ENCODE results near the gene CEBPA. TPM values are rescaled to one million over a fixed set of nuclear protein-coding genes. Genes with fewer than 3 reads are reported as not detected.
A peak's percentile ranks its signal among the peaks of the same experiment; 100 is the strongest.

Gene CEBPA
- total RNA-seq, 4 donors from 2014 or later = 27.1 to 33.5 (median 31.5) TPM

DNA sequence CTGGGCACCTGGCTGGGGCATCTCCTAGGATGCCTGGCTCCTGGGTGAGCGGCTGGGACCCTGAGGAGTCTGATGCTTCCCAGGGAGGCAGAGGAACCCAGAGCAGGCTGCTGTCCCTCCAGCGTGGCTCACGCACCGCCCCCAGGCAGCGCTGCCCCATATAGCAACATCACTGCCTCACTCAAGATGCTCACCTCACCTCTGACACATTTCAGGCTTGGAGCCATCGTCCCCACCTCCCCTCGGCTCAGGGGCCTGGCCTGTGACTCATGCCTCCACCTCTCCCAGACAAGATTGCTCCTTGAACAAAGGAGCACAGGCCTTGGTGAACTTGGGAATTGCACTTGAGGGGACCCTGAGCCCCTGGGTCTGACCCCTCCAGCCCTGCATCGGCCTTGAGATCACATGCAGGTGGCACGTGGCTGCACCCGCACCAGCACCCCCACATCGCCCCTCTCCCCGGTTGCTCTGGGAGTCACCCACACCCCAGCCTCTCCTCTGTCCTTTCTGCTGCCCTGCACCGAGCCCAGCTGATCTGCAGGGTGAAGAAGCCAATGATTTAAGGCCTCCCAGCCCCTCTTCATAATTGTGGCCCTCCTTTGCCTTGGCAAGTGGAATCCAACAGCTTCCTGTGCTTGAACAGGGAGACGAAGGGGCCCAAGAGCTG lies 11.2 kb downstream of the CEBPA start:
- TF ChIP-seq, protein P1, sequence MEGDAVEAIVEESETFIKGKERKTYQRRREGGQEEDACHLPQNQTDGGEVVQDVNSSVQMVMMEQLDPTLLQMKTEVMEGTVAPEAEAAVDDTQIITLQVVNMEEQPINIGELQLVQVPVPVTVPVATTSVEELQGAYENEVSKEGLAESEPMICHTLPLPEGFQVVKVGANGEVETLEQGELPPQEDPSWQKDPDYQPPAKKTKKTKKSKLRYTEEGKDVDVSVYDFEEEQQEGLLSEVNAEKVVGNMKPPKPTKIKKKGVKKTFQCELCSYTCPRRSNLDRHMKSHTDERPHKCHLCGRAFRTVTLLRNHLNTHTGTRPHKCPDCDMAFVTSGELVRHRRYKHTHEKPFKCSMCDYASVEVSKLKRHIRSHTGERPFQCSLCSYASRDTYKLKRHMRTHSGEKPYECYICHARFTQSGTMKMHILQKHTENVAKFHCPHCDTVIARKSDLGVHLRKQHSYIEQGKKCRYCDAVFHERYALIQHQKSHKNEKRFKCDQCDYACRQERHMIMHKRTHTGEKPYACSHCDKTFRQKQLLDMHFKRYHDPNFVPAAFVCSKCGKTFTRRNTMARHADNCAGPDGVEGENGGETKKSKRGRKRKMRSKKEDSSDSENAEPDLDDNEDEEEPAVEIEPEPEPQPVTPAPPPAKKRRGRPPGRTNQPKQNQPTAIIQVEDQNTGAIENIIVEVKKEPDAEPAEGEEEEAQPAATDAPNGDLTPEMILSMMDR (IDR thresholded peaks at IDR 0.05) = peak in 1 of 6 experiments; percentile 12
- TF ChIP-seq POLR2A (IDR thresholded peaks at IDR 0.05) = no peak
- 68 to 80% methylated on average over 2 to 6 of the region's 14 CpGs for WGBS, 2 donors
- Histone ChIP-seq H3K4me1 (peaks cover 35 to 66% (median 46%) of the 10 kb centered on the region in 3 donors), H3K9me3 (peaks cover 0 to 10% (median 0%) of the 10 kb centered on the region in 3 donors), H3K36me3 (no peaks in the 10 kb centered on the region), H3K27me3 (no peaks in the 10 kb centered on the region), H3K27ac (peak overlapping the region; percentile 28 to 89 (median 86)), H3K4me3 (no peak overlapping the region)
- intact Hi-C loops (cut with DNase I) = no loop called here
- no peak for DNase-seq

GRCh38 chr19:33290082-33290815 lies 12.1 kb downstream of the CEBPA start:
- 53% methylated on average over 3 to 5 of the region's 11 CpGs for WGBS, 2 donors
- no peaks in the 10 kb centered on the region for H3K36me3 ChIP-seq
- no peak for DNase-seq
- H3K4me3 ChIP-seq = no peak overlapping the region
- intact Hi-C loops (cut with DNase I) = no loop called here
- no peak for TF ChIP-seq POLR2A (IDR thresholded peaks at IDR 0.05)
- no peaks in the 10 kb centered on the region for H3K27me3 ChIP-seq
- H3K27ac ChIP-seq = peak overlapping the region; percentile 28 to 89 (median 71)
- H3K9me3 ChIP-seq = peaks cover 0 to 10% (median 0%) of the 10 kb centered on the region in 3 donors
- peaks cover 34 to 59% (median 45%) of the 10 kb centered on the region in 3 donors for H3K4me1 ChIP-seq

DNA sequence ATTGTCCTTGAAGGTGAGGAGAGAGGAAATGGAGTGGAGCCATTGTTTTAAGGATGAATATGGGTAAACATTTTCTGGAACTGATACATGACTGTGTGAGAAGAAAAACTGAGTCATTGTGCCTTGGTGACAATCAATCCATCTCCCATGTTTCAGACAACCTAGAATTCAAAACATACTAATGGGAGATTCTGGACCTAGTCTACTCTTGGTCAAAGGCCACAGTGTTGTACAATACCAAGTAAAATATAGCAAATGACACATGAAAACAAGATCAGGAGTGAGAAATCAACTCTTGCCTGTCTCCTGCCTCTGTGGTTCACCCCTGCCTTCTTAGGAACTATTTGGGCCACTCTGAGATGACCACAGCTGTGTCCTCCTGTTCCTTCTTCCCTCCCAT lies 13.1 kb downstream of the CEBPA start:
- H3K4me1 ChIP-seq = peaks cover 34 to 50% (median 42%) of the 10 kb centered on the region in 3 donors
- peak overlapping the region in 3 of 4 donors; percentile 0 to 89 (median 59) for H3K27ac ChIP-seq
- H3K9me3 ChIP-seq = peaks cover 0 to 10% (median 0%) of the 10 kb centered on the region in 3 donors
- no peak for DNase-seq
- H3K27me3 ChIP-seq = no peaks in the 10 kb centered on the region
- no peak overlapping the region for H3K4me3 ChIP-seq
- TF ChIP-seq POLR2A (IDR thresholded peaks at IDR 0.05) = no peak
- TF ChIP-seq, protein P1 (IDR thresholded peaks at IDR 0.05) = no peak
- H3K36me3 ChIP-seq = no peaks in the 10 kb centered on the region
- intact Hi-C loops (cut with DNase I) = no loop called here

GRCh38 chr19:33288666-33289065 lies 13.7 kb downstream of the CEBPA start:
- Histone ChIP-seq H3K36me3 (no peaks in the 10 kb centered on the region), H3K4me1 (peaks cover 30 to 44% (median 36%) of the 10 kb centered on the region in 3 donors), H3K27ac (no peak overlapping the region), H3K9me3 (peaks cover 0 to 10% (median 0%) of the 10 kb centered on the region in 3 donors), H3K4me3 (no peak overlapping the region), H3K27me3 (no peaks in the 10 kb centered on the region)
- intact Hi-C loops (cut with DNase I) = no loop called here
- 83 to 90% methylated on average over 1 of the region's 1 CpG for WGBS, 2 donors
- DNase-seq = no peak
- no peak for TF ChIP-seq POLR2A (IDR thresholded peaks at IDR 0.05)

GRCh38 chr19:33287927-33288326 lies 14.4 kb downstream of the CEBPA start:
- peaks cover 24 to 36% (median 29%) of the 10 kb centered on the region in 3 donors for H3K4me1 ChIP-seq
- H3K9me3 ChIP-seq = peaks cover 0 to 10% (median 0%) of the 10 kb centered on the region in 3 donors
- DNase-seq = no peak
- no peaks in the 10 kb centered on the region for H3K36me3 ChIP-seq
- TF ChIP-seq, protein P1 (IDR thresholded peaks at IDR 0.05) = no peak
- TF ChIP-seq POLR2A (IDR thresholded peaks at IDR 0.05) = no peak
- intact Hi-C loops (cut with DNase I) = no loop called here
- no peak overlapping the region for H3K4me3 ChIP-seq
- no peaks in the 10 kb centered on the region for H3K27me3 ChIP-seq
- no peak overlapping the region for H3K27ac ChIP-seq

DNA sequence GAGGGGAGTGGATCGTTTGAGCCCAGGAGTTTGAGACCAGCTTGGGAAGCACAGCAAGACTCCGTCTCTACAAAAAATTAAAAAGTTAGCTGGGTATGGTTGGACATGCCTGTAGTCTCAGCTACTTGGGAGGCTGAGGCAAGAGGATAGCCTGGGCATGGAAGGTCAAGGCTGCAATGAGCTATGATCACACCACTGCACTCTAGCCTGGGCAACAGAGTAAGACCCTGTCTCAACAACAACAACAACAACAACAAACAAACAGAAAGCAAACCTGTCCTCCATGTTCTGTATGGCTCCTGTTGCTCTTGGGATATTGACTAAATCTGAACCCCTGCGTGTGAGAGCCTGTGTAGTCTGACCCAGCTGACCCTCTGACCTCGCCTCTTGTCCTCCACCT lies 14.9 kb downstream of the CEBPA start:
- Histone ChIP-seq H3K4me3 (no peak overlapping the region), H3K4me1 (peaks cover 19 to 31% (median 24%) of the 10 kb centered on the region in 3 donors), H3K27ac (no peak overlapping the region), H3K9me3 (peaks cover 0 to 10% (median 0%) of the 10 kb centered on the region in 3 donors), H3K36me3 (no peaks in the 10 kb centered on the region), H3K27me3 (no peaks in the 10 kb centered on the region)
- WGBS, 2 donors = 88 to 90% methylated on average over 4 of the region's 4 CpGs
- TF ChIP-seq POLR2A (IDR thresholded peaks at IDR 0.05) = no peak
- TF ChIP-seq, protein P1 (IDR thresholded peaks at IDR 0.05) = no peak
- intact Hi-C loops (cut with DNase I) = no loop called here
- DNase-seq = no peak

Data from esophagus squamous epithelium (tissue), 5 donors.